HepG2 (cell line): ENCODE results near the gene PRKAG1. TPM values are rescaled to one million over a fixed set of nuclear protein-coding genes. Genes with fewer than 3 reads are reported as not detected.
A peak's percentile ranks its signal among the peaks of the same experiment; 100 is the strongest.

Experiments
- ARNT2 ChIP-seq: sonication (generic); formaldehyde crosslinking; IDR thresholded peaks from 2 replicates; pipeline ENCODE4 v1.8.0; 2022; ENCODE audit warnings: mild to moderate bottlenecking, low read depth, missing genetic modification reagents, moderate library complexity
- ATAD3A ChIP-seq: sonication (generic); formaldehyde crosslinking; IDR thresholded peaks from 2 replicates; pipeline ENCODE4 v1.4.0; 2020; ENCODE audit warnings: missing genetic modification reagents
- CSRNP1 ChIP-seq: sonication (generic); formaldehyde crosslinking; IDR thresholded peaks from 2 replicates; pipeline ENCODE4 v1.8.1; 2023; ENCODE audit warnings: mild to moderate bottlenecking, missing genetic modification reagents
- DMAP1 ChIP-seq: IDR thresholded peaks from 2 replicates; pipeline ENCODE4 v1.6.1; 2016
- EEA1 ChIP-seq: sonication (generic); formaldehyde crosslinking; IDR thresholded peaks from 2 replicates; pipeline ENCODE4 v1.5.1; 2020; ENCODE audit warnings: mild to moderate bottlenecking, missing genetic modification reagents, borderline replicate concordance
- EZH2 ChIP-seq: conservative IDR thresholded peaks from 2 replicates; pipeline ENCODE4 v1.6.1; 2012; ENCODE audit warnings: mild to moderate bottlenecking, low read depth, low read length, moderate library complexity
- HCFC1 ChIP-seq: fragments of 150-350 bp; IDR thresholded peaks from 2 replicates; pipeline ENCODE4 v1.6.1; 2014; ENCODE audit warnings: low read depth, low read length
- KAT8 ChIP-seq: IDR thresholded peaks from 2 replicates; pipeline ENCODE4 v1.6.1; 2016; ENCODE audit warnings: missing genetic modification reagents, missing compliant biosample characterization
- LCORL ChIP-seq, 2 experiments: fragments of 450-650 bp in 1 of 2; sonication (generic) in 1 of 2; formaldehyde crosslinking in 1 of 2; IDR thresholded peaks; 2 replicates each; pipeline versions ENCODE4 v1.5.0 to v1.6.1; 2017 to 2020; ENCODE audit warnings: antibody characterized with exemption in 1 of 2, missing genetic modification reagents in 1 of 2
- NAIF1 ChIP-seq: sonication (generic); formaldehyde crosslinking; IDR thresholded peaks from 2 replicates; pipeline ENCODE4 v1.5.0; 2020; ENCODE audit warnings: mild to moderate bottlenecking, missing genetic modification reagents, borderline replicate concordance
- PATZ1 ChIP-seq: sonication (generic); formaldehyde crosslinking; IDR thresholded peaks from 2 replicates; pipeline ENCODE4 v1.4.0; 2020; ENCODE audit warnings: missing genetic modification reagents
- SP1 ChIP-seq, 2 experiments: fragments of 450-650 bp in 1 of 2; sonication (generic) in 1 of 2; formaldehyde crosslinking in 1 of 2; IDR thresholded peaks; 2 replicates each; pipeline versions ENCODE4 v1.4.0 to v1.6.1; 2016 to 2020; ENCODE audit warnings: missing genetic modification reagents in 1 of 2
- ZFP91 ChIP-seq: sonication (generic); formaldehyde crosslinking; IDR thresholded peaks from 2 replicates; pipeline ENCODE4 v1.9.0; 2022; ENCODE audit warnings: missing genetic modification reagents, mild to moderate bottlenecking, borderline replicate concordance
- ZNF160 ChIP-seq: sonication (generic); formaldehyde crosslinking; IDR thresholded peaks from 2 replicates; pipeline ENCODE4 v1.8.0; 2022; ENCODE audit warnings: mild to moderate bottlenecking, inconsistent platforms, missing genetic modification reagents
- ZNF446 ChIP-seq: sonication (generic); formaldehyde crosslinking; IDR thresholded peaks from 2 replicates; pipeline ENCODE4 v1.5.0; 2020; ENCODE audit warnings: mild to moderate bottlenecking, missing genetic modification reagents
- ZNF564 ChIP-seq: sonication (generic); formaldehyde crosslinking; IDR thresholded peaks from 2 replicates; pipeline ENCODE4 v1.8.1; 2023; ENCODE audit warnings: mild to moderate bottlenecking, missing genetic modification reagents
- ZNF772 ChIP-seq: sonication (generic); formaldehyde crosslinking; IDR thresholded peaks from 2 replicates; pipeline ENCODE4 v1.5.0; 2020; ENCODE audit warnings: mild to moderate bottlenecking, missing genetic modification reagents
- ZSCAN22 ChIP-seq: sonication (generic); formaldehyde crosslinking; IDR thresholded peaks from 2 replicates; pipeline ENCODE4 v1.4.0; 2020; ENCODE audit warnings: mild to moderate bottlenecking, missing genetic modification reagents
- polyA plus RNA-seq, 8 experiments: library from polyadenylated mRNA; depleted of rRNA in 3 of 8; stranded (reverse) in 7 of 8; unstranded in 1 of 8; fragments of >200 nt; fragmentation: Illumina TruSeq in 4 of 8; extraction: Trizol in 4 of 8; gene quantifications; 2 replicates each; pipeline versions ENCODE4 v1.2.1 to v1.2.3, GENCODE V29; 2011 to 2016; ENCODE audit warnings: low read depth in 4 of 8, missing spikeins in 1 of 8, mixed read lengths in 1 of 8; ENCODE audit not compliant: insufficient read depth in 1 of 8
- total RNA-seq, 5 experiments: library from RNA; depleted of rRNA; stranded (reverse); fragments of >200 nt; fragmentation: Illumina TruSeq; extraction: Trizol; gene quantifications; 2 replicates each; pipeline ENCODE4 v1.2.3, GENCODE V29; 2016; ENCODE audit warnings: low read depth in 1 of 5
- TF ChIP-seq, protein P1 (sequence below): sonication (generic); formaldehyde crosslinking; conservative IDR thresholded peaks from 2 replicates; pipeline ENCODE4 v1.8.0; 2022; ENCODE audit warnings: missing genetic modification reagents

The PRKAG1 gene
- total and polyA plus RNA-seq, 2 of the 13 experiments (the other 11 are each of a cell fraction or from before 2014, with no cell fraction given) = 26.1 to 32.8 TPM

DNA sequence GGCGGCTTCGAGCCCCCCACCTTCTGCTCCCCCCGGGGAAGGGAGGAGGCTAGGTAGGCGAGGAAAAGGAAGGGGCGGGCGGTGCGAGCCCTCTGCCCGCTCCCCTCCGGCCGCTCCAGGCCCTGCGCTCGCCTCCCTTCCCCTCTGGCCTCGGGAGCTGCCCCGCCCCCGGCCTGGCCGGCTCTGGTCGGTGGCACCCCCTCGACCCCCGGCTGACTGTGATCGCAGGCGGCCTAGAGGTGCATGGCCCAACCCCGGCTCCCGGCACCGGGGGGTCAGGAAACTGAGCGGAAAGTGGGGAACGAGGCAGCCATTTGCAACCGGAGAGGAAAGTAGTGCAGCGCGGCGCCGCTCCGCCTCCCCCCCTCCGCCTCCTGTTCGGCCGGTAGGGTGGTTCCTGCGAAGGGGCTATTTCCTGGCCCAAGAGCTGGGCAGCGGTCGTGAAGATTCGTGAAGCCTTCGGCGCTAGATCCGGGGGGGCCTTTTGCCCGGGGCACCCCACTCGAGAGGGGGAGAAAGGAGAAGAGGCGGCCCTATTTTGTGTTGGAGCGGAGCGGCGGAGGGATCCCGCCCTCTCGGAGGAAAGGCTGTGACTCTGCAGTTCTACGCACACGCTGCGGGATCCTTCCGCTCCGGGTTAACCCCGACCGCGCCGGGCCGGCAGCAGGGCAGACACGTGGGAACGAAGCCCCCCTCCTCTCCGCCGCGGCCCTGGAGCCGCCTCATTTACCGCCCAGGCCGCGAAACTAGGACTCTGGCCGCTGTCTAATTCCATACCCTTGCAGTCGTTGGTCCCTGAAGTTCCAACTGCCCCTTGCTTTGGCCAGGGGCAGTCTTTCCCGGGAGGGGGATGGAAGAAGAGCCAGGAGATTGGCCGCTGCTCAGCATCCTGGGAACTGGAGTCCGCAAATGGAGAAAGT lies 41.9 kb upstream of the PRKAG1 start, which contains the start of gene KMT2D (continued):
- TF ChIP-seq ZNF564 (CRISPR knock-in tag) = peak; percentile 81; the same call in 1 of the 2 replicates
- TF ChIP-seq, protein P1, sequence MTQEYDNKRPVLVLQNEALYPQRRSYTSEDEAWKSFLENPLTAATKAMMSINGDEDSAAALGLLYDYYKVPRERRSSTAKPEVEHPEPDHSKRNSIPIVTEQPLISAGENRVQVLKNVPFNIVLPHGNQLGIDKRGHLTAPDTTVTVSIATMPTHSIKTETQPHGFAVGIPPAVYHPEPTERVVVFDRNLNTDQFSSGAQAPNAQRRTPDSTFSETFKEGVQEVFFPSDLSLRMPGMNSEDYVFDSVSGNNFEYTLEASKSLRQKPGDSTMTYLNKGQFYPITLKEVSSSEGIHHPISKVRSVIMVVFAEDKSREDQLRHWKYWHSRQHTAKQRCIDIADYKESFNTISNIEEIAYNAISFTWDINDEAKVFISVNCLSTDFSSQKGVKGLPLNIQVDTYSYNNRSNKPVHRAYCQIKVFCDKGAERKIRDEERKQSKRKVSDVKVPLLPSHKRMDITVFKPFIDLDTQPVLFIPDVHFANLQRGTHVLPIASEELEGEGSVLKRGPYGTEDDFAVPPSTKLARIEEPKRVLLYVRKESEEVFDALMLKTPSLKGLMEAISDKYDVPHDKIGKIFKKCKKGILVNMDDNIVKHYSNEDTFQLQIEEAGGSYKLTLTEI = no peak
- peak; percentile 99 for TF ChIP-seq DMAP1 (CRISPR knock-in tag)
- TF ChIP-seq CSRNP1 (CRISPR knock-in tag) = peak; percentile 87; the same call in 1 of the 2 replicates
- peak; percentile 73 for TF ChIP-seq PATZ1 (CRISPR knock-in tag)
- peak; percentile 52; the same call in 1 of the 2 replicates for TF ChIP-seq HCFC1
- TF ChIP-seq ZSCAN22 (CRISPR knock-in tag) = 0 out of 2 replicates have a peak, but pooled peaks have one; percentile 54
- peak; percentile 92 for TF ChIP-seq NAIF1 (CRISPR knock-in tag)
- TF ChIP-seq EEA1 (CRISPR knock-in tag) = 0 out of 2 replicates have a peak, but pooled peaks have one; percentile 64
- TF ChIP-seq EZH2 = no peak
- peak; percentile 87 for TF ChIP-seq ARNT2 (CRISPR knock-in tag)
- no peak for TF ChIP-seq LCORL (IDR thresholded peaks at IDR 0.05)
- peak; percentile 61; the same call in 1 of the 2 replicates for TF ChIP-seq LCORL (CRISPR knock-in tag; IDR thresholded peaks at IDR 0.05)
- peak; percentile 97; the same call in 1 of the 2 replicates for TF ChIP-seq ZFP91 (CRISPR knock-in tag)
- TF ChIP-seq ZNF160 (CRISPR knock-in tag) = no peak
- no peak for TF ChIP-seq SP1 (IDR thresholded peaks at IDR 0.05)
- peak; percentile 80 for TF ChIP-seq SP1 (CRISPR knock-in tag; IDR thresholded peaks at IDR 0.05)
- TF ChIP-seq ATAD3A = no peak
- TF ChIP-seq ZNF772 (CRISPR knock-in tag) = peak; percentile 94; the same call in 1 of the 2 replicates
- TF ChIP-seq KAT8 (CRISPR knock-in tag) = peak; percentile 93
- TF ChIP-seq ZNF446 (CRISPR knock-in tag) = peak; percentile 24; the same call in 1 of the 2 replicates
